SK-N-SH (cell line): ENCODE data around the gene IRF3. TPM values are rescaled to one million over a fixed set of nuclear protein-coding genes. Genes with fewer than 3 reads are reported as not detected.

Experiments used
- CTCF ChIA-PET: fragments of 300-600, 350-600 bp; formaldehyde crosslinking; extraction: SDS; loops from one replicate; lab custom pipeline; 2021; lab: Yijun Ruan, JAX
- POLR2A ChIA-PET: fragments of 350-600 bp; sonication (Branson Sonifier 250); formaldehyde crosslinking; extraction: SDS; loops from one replicate; lab custom pipeline; 2020; ENCODE audit warnings: antibody characterized with exemption, inconsistent platforms; lab: Yijun Ruan, JAX
- DNase-seq: peaks from one replicate; pipeline ENCODE4 v3.0.0; 2012
- H2AFZ ChIP-seq: fragments of 200-600 bp; sonication (generic); 2 replicates; pipeline ENCODE4 v1.8.1; 2016; ENCODE audit warnings: antibody characterized with exemption, mild to moderate bottlenecking, low read depth
- H3F3A ChIP-seq: fragments of 200-600 bp; sonication (generic); replicated peaks from 2 replicates; pipeline ENCODE3; 2016; ENCODE audit warnings: antibody characterized with exemption, mild to moderate bottlenecking; ENCODE audit not compliant: insufficient read depth
- H3K27ac ChIP-seq, 2 experiments: fragments of 200-500 bp in 1 of 2; fragments of 200-600 bp in 1 of 2; sonication (Bioruptor generic) in 1 of 2; sonication (generic), shearing (Covaris generic) in 1 of 2; 2 replicates each; pipeline versions ENCODE4 v1.5.1 to v1.6.1; 2014 to 2016; ENCODE audit warnings: low read depth in 2 of 2, inconsistent platforms in 1 of 2, low read length in 1 of 2, mild to moderate bottlenecking in 1 of 2, mixed read lengths in 1 of 2
- H3K27me3 ChIP-seq: fragments of 200-600 bp; sonication (generic), shearing (Covaris generic); 2 replicates; pipeline ENCODE4 v1.6.1; 2016; ENCODE audit warnings: mixed run types; ENCODE audit not compliant: insufficient read depth
- H3K36me3 ChIP-seq, 2 experiments: fragments of 200-500 bp in 1 of 2; fragments of 200-600 bp in 1 of 2; sonication (Bioruptor generic) in 1 of 2; sonication (generic) in 1 of 2; replicated peaks in 1 of 2; 2 replicates each; pipeline versions ENCODE3 to v1.5.1; 2014 to 2016; ENCODE audit warnings: low read length in 1 of 2, mild to moderate bottlenecking in 1 of 2; ENCODE audit not compliant: insufficient read depth in 2 of 2, control insufficient read depth in 1 of 2
- H3K4me1 ChIP-seq, 2 experiments: fragments of 200-500 bp in 1 of 2; fragments of 200-600 bp in 1 of 2; sonication (Bioruptor generic) in 1 of 2; sonication (generic), shearing (Covaris generic) in 1 of 2; 2 replicates each; pipeline versions ENCODE4 v1.5.1 to v1.6.1; 2014 to 2016; ENCODE audit warnings: low read depth in 1 of 2, low read length in 1 of 2, mixed run types in 1 of 2; ENCODE audit not compliant: insufficient read depth in 2 of 2, control insufficient read depth in 1 of 2
- H3K4me2 ChIP-seq: fragments of 200-600 bp; sonication (generic), shearing (Covaris generic); 2 replicates; pipeline ENCODE4 v1.6.1; 2017; ENCODE audit warnings: mixed run types
- H3K4me3 ChIP-seq, 2 experiments: fragments of 200-500 bp in 1 of 2; fragments of 200-600 bp in 1 of 2; sonication (Bioruptor generic) in 1 of 2; sonication (generic), shearing (Covaris generic) in 1 of 2; 2 replicates each; pipeline versions ENCODE4 v1.5.1 to v1.8.1; 2014 to 2016; ENCODE audit warnings: low read depth in 2 of 2, inconsistent platforms in 1 of 2, low read length in 1 of 2, mild to moderate bottlenecking in 1 of 2, mixed read lengths in 1 of 2, moderate library complexity in 1 of 2
- H3K79me2 ChIP-seq: fragments of 200-600 bp; sonication (generic); 2 replicates; pipeline ENCODE4 v1.8.1; 2017; ENCODE audit warnings: mild to moderate bottlenecking; ENCODE audit not compliant: insufficient read depth
- H3K9ac ChIP-seq: fragments of 200-600 bp; sonication (generic); 2 replicates; pipeline ENCODE4 v1.6.1; 2017; ENCODE audit warnings: mixed run types
- H3K9me2 ChIP-seq: fragments of 200-600 bp; sonication (generic); 2 replicates; pipeline ENCODE4 v1.6.1; 2017; ENCODE audit warnings: mixed run types
- H3K9me3 ChIP-seq: fragments of 200-600 bp; sonication (generic); 2 replicates; pipeline ENCODE4 v1.6.1; 2017; ENCODE audit warnings: mixed run types, mild to moderate bottlenecking, moderate library complexity
- H4K20me1 ChIP-seq: fragments of 200-600 bp; sonication (generic); 2 replicates; pipeline ENCODE4 v1.6.1; 2017; ENCODE audit warnings: mild to moderate bottlenecking, mixed run types; ENCODE audit not compliant: insufficient read depth
- MEF2A ChIP-seq: IDR thresholded peaks from 2 replicates; pipeline ENCODE4 v1.4.0; 2012; ENCODE audit warnings: low read depth, borderline replicate concordance
- MXI1 ChIP-seq: IDR thresholded peaks from 2 replicates; pipeline ENCODE4 v1.6.1; 2012; ENCODE audit warnings: mild to moderate bottlenecking, low read depth, low read length, improper control_type of control experiment
- NFIC ChIP-seq: IDR thresholded peaks from 2 replicates; pipeline ENCODE4 v1.4.0; 2012; ENCODE audit warnings: borderline replicate concordance
- POLR2AphosphoS5 ChIP-seq: IDR thresholded peaks from 2 replicates; pipeline ENCODE4 v1.6.1; 2012; ENCODE audit warnings: low read depth, low read length
- SMC3 ChIP-seq: IDR thresholded peaks from 2 replicates; pipeline ENCODE4 v1.6.1; 2012; ENCODE audit warnings: low read depth, low read length, improper control_type of control experiment
- TAF1 ChIP-seq: IDR thresholded peaks from 2 replicates; pipeline ENCODE4 v1.6.1; 2012; ENCODE audit warnings: low read depth, mild to moderate bottlenecking, low read length, moderate library complexity, borderline replicate concordance
- USF2 ChIP-seq: fragments of 150-350 bp; IDR thresholded peaks from 2 replicates; pipeline ENCODE4 v1.6.1; 2017; ENCODE audit warnings: antibody characterized with exemption, low read length, low read depth, borderline replicate concordance
- YY1 ChIP-seq: IDR thresholded peaks from 2 replicates; pipeline ENCODE4 v1.4.0; 2012; ENCODE audit warnings: low read depth, mild to moderate bottlenecking
- WGBS: methylation state at CpG from one replicate; pipeline ENCODE4 v1.1.6; 2017; ENCODE audit warnings: low lambda C conversion rate; 5-methylcytosine and 5-hydroxymethylcytosine counted together
- polyA plus RNA-seq, 3 experiments: library from polyadenylated mRNA; depleted of rRNA; stranded (reverse); fragments of >200 nt; gene quantifications; 2 replicates each; pipeline ENCODE4 v1.2.3, GENCODE V29; 2012
- TF ChIP-seq, protein P1 (sequence below): IDR thresholded peaks from 2 replicates; pipeline ENCODE4 v1.4.0; 2012; ENCODE audit warnings: low read depth
- TF ChIP-seq, protein P2 (sequence below): fragments of 150-350 bp; IDR thresholded peaks from 2 replicates; pipeline ENCODE4 v1.6.1; 2016; ENCODE audit warnings: mild to moderate bottlenecking, low read depth, low read length
- TF ChIP-seq, protein P3 (sequence below): IDR thresholded peaks from 2 replicates; pipeline ENCODE4 v1.6.1; 2012; ENCODE audit warnings: mild to moderate bottlenecking, low read depth, low read length, moderate library complexity
- TF ChIP-seq, protein P4 (sequence below): IDR thresholded peaks from 2 replicates; pipeline ENCODE4 v1.4.0; 2012; ENCODE audit warnings: low read depth, borderline replicate concordance

The IRF3 gene
- polyA plus RNA-seq, 1 of the 3 experiments (the other 2 are of a cell fraction) = 112 TPM

GRCh38 chr19:49677231-49677900, 11.7 kb upstream of the IRF3 start, which contains the start of gene PRMT1:
PRMT1 (plus strand) TSS chr19:49677271; CDS start chr19:49677281, 10 bp downstream.
- CTCF ChIA-PET = interaction anchor here (0.9 to 8.8 kb wide), 10 partner anchors 7 to 136 kb away, joined by 3 to 78 read pairs (median 4); partner anchors contain the start of genes ADM5, BCL2L12, CPT1C and FUZ

More at GRCh38 chr19:49677231-49677900, 11.7 kb upstream of the IRF3 start, which contains the start of gene PRMT1:
- peaks cover 20 to 25% of the 10 kb centered on the region in 2 experiments; a peak in 3 of 4 replicates for H3K4me1 ChIP-seq
- H3K9me2 ChIP-seq = no peaks in the 10 kb centered on the region
- H3K27ac ChIP-seq = peak within 1 kb of the TSS; percentile 89 to 95
- peaks cover 52% of the 10 kb centered on the region for H3K79me2 ChIP-seq
- WGBS = 0% methylated on average over 6 of the region's 57 CpGs
- H3K4me3 ChIP-seq = peak within 1 kb of the TSS; percentile 90 to 98
- H3K27me3 ChIP-seq = no peaks in the 10 kb centered on the region
- H3K9ac ChIP-seq = peak within 1 kb of the TSS; percentile 97
- H4K20me1 ChIP-seq = peaks cover 44% of the 10 kb centered on the region
- TF ChIP-seq SMC3 (no peak), USF2 (peak; percentile 30; the same call in 1 of the 2 replicates), POLR2AphosphoS5 (peak; percentile 96), MEF2A (no peak), TAF1 (peak; percentile 94), YY1 (peak; percentile 92), MXI1 (peak; percentile 97), NFIC (no peak)
- TF ChIP-seq, protein P1, sequence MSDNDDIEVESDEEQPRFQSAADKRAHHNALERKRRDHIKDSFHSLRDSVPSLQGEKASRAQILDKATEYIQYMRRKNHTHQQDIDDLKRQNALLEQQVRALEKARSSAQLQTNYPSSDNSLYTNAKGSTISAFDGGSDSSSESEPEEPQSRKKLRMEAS = peak; percentile 94
- TF ChIP-seq, protein P2, sequence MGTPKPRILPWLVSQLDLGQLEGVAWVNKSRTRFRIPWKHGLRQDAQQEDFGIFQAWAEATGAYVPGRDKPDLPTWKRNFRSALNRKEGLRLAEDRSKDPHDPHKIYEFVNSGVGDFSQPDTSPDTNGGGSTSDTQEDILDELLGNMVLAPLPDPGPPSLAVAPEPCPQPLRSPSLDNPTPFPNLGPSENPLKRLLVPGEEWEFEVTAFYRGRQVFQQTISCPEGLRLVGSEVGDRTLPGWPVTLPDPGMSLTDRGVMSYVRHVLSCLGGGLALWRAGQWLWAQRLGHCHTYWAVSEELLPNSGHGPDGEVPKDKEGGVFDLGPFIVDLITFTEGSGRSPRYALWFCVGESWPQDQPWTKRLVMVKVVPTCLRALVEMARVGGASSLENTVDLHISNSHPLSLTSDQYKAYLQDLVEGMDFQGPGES = no peak
- TF ChIP-seq, protein P3, sequence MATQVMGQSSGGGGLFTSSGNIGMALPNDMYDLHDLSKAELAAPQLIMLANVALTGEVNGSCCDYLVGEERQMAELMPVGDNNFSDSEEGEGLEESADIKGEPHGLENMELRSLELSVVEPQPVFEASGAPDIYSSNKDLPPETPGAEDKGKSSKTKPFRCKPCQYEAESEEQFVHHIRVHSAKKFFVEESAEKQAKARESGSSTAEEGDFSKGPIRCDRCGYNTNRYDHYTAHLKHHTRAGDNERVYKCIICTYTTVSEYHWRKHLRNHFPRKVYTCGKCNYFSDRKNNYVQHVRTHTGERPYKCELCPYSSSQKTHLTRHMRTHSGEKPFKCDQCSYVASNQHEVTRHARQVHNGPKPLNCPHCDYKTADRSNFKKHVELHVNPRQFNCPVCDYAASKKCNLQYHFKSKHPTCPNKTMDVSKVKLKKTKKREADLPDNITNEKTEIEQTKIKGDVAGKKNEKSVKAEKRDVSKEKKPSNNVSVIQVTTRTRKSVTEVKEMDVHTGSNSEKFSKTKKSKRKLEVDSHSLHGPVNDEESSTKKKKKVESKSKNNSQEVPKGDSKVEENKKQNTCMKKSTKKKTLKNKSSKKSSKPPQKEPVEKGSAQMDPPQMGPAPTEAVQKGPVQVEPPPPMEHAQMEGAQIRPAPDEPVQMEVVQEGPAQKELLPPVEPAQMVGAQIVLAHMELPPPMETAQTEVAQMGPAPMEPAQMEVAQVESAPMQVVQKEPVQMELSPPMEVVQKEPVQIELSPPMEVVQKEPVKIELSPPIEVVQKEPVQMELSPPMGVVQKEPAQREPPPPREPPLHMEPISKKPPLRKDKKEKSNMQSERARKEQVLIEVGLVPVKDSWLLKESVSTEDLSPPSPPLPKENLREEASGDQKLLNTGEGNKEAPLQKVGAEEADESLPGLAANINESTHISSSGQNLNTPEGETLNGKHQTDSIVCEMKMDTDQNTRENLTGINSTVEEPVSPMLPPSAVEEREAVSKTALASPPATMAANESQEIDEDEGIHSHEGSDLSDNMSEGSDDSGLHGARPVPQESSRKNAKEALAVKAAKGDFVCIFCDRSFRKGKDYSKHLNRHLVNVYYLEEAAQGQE = 0 out of 2 replicates have a peak, but pooled peaks have one; percentile 14
- TF ChIP-seq, protein P4, sequence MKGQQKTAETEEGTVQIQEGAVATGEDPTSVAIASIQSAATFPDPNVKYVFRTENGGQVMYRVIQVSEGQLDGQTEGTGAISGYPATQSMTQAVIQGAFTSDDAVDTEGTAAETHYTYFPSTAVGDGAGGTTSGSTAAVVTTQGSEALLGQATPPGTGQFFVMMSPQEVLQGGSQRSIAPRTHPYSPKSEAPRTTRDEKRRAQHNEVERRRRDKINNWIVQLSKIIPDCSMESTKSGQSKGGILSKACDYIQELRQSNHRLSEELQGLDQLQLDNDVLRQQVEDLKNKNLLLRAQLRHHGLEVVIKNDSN = peak; percentile 79
- H3F3A ChIP-seq = peaks cover 22% of the 10 kb centered on the region
- POLR2A ChIA-PET = interaction anchor here (0.8 to 2.2 kb wide), 6 partner anchors 9 to 181 kb away, joined by 3 to 15 read pairs (median 8); partner anchors contain the start of genes BCL2L12, CPT1C, IRF3 and RPS11
- no peaks in the 10 kb centered on the region for H3K9me3 ChIP-seq
- DNase-seq = peak; percentile 78
- H3K4me2 ChIP-seq = peak within 1 kb of the TSS; percentile 97
- peaks cover 11 to 14% of the 10 kb centered on the region in 2 experiments for H3K36me3 ChIP-seq
- peak within 1 kb of the TSS; percentile 84; the same call in 1 of the 2 replicates for H2AFZ ChIP-seq
